HG03064 (cell line): Measurements from ENCODE around the gene RASSF4.

Experiments
- ATAC-seq: cut with Tn5 transposase; IDR thresholded peaks from one replicate; pipeline ENCODE4 v1.9.1; 2021; ENCODE audit warnings: low read depth; ENCODE audit not compliant: unreplicated experiment

Gene RASSF4

DNA sequence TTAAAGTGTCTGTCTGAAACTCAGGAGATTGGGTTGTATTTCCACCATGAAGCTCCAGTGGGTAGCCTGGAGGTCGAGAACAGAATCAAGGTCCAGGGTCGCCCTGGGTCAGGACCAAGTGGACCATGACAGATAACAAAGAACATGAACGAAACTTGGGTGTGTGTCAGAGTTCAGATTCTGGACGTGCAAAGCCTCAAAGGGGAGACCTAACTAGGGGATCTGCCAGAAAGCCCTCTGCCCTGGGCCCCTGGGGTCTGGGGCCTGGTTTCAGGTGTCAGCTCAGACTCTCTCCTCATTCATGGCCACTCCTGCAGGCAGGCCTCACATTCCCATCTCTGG is 1.6 kb downstream of the RASSF4 start:
- no peak for ATAC-seq

DNA sequence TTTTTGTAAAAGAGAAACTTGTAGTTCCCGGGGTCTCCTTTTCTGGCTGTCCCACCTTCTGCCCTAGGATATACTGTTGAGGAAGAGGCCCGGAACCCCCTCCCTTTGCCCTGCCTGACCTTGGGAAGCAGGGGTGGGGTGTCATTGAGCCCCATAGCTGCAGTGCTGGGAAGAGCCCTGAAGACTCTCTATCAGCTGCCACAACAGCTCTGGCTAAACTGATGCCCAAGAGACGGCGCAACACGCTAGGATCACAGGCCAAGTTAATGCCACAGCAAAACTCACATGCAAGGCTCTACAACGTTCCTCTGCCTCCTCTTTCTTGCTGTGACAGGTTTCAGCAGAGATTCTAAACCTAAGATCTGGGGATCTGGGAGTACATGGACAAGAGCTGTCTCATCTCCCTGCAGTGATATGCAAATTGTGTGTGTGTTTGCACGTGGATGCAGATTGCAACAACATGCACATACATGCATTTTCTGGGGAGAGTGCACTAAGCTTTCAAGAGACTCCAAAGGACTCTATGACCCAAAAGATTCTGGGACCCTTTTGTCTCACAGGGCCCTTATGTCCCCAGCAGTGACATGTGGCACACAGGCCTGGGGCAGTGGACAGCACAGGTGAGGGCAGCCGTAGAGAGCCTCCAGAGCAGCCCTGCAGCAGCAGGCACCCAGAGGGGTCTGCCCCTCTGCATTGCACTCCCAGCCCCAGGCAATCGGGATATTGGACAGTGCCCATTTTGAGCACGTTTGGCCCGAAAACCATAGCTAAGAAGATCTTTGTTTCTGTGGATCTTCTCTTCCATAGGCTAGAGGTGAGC is 2.5 kb downstream of the RASSF4 start:
- ATAC-seq: no peak

DNA sequence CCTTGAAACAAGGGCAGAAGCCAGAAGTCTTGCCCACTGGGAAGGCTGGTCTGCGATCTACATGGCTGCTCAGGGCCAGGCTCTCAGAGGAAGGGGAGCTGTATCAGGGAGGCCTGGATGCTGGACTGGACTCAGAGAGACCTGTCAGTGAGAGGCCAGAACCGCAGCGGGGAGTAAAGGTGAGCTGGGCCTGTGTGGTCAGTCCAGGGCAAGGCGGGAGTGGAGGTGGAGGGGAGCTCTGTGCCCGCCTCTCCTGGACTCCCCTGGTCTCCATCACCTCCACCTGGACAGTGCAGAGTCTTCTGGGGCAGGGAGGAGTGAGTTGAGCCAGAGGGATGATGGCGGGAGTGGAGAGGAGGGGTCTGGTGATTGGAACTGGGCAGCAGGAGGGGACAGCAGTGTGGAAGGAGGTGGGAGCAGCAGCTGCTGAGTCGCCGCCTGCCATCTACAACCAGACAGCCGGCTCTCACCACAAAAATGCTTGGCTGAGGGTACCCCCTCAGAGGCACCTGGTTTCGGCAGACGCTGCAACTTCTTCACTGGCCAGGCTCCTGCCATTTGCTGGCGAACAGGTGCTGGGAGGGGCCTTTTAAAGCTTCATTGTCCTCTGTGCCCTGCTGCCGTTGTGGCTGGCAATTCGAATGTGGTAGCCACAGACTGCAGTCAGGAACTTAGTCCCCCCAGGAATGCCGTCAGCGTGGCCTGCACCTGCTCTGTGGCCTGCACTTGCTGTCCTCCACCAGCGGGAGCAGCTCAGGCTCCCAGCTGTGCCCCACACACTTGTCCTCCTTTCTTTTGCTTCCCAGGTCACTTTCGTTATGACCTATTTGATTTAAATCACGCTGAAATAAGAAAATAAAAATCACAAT is 3.5 kb downstream of the RASSF4 start:
- ATAC-seq: no peak

DNA sequence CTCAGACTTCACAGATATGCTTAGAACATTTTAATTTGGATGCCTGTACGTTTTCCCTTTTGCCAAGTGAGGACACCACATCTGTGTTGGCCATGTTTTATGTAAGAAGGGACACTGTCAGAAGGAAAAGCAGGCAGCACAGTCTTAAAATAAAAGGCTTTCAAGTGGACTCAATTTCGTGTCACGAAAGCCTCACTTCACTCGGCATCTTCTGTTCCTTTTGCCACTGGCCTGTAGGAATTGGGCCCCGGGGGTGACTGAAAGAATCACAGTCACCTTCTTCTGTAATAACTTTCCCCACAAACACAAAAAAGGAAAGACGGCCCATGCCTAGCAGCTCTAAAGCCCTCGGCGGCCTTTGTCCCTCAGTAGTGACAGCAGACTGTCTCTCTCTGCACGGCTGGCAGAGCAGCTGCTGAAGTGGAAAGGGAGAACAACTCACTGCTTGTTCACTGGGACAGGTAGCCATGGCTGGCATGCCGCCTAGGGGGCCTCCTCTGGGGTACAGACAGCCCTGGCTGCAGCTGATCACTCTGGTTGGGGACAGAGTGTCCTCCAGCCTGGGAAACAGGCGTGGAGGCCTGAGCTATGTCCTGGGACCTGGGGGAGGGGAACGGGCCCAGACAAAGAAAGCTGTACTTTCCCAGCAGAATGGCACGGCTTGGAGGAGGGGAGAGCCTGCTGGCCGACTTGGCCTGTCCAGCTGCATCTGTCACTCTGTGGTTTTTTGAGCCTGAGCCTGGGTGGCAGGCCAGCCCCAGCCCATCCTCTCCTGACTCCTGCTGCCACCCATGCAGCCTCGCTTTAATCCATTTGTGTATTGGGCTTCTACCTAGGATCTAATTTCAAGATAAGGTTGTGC is 4.4 kb downstream of the RASSF4 start:
- ATAC-seq: no peak

DNA sequence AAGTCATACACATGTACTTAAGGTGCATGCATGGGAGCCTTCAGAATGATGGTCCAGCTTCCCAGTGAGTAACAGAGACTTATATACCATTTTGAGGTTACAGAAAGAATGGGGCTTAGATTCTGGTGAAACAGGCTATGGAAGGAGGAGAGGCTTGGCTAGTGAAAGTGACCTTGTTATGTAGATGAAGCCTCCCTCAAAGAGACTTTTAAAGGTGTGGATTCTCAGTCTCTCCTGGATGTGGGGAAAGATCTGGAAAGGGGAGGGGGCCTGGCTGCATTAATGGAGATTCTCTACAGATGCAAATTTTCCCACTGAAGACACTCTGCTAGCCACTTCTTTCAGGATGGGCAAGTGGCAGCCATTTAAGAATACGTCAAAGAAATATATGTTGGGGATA is 5.5 kb downstream of the RASSF4 start:
- ATAC-seq: no peak

DNA sequence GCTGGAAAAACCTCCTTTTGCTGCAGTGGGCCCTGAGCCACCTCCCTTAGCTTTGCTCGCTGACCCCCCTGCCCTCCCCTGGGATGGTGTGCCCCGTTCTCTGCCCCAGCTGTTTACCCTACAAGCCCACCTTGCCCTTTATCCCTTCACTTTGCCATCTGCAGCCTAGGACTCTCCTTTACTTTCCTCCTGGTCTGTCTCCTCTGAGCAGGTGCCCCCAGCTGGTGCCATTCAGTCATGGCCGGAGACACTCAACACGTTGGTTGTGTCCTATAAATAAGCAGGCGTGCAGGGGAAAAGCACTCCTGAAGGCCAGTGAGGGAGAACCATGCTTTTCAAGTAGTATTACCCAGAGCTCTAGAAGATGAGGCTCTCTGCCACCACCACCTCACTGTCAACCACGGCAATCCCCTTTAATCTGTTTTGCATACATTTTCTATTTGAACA is 6.1 kb downstream of the RASSF4 start:
- ATAC-seq: no peak

DNA sequence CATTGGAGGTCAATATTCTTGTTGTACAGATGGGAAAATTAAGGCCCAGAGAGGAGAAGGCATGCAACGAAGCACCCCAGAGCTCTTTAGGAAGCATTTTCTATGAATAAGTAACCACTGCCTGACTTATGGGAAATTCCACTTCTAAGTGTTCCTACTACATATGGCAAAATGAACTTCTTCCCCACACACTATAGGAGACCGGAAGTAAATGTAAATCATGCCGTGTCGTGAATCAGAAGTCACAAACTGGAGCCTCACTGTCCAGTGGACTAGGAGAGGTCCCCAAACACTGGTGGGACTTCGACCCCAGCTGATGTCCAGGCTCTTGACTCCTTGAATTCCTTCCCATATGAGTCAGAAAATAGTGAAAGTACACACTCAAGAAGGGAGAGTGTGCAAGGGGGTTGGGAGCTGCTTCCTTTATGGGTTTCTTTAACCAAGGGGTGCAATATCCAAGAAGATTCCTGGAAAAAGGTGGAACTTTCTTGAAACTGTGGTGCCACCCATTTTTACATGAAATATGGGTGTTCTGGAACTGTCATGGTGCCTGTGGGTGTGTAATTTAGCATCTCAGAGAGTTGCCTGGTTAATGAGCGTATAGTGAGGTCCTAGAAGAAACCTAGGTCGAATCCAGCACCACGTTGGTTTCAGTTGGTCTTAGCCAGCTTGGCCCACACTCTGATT is 6.7 kb downstream of the RASSF4 start:
- no peak for ATAC-seq

DNA sequence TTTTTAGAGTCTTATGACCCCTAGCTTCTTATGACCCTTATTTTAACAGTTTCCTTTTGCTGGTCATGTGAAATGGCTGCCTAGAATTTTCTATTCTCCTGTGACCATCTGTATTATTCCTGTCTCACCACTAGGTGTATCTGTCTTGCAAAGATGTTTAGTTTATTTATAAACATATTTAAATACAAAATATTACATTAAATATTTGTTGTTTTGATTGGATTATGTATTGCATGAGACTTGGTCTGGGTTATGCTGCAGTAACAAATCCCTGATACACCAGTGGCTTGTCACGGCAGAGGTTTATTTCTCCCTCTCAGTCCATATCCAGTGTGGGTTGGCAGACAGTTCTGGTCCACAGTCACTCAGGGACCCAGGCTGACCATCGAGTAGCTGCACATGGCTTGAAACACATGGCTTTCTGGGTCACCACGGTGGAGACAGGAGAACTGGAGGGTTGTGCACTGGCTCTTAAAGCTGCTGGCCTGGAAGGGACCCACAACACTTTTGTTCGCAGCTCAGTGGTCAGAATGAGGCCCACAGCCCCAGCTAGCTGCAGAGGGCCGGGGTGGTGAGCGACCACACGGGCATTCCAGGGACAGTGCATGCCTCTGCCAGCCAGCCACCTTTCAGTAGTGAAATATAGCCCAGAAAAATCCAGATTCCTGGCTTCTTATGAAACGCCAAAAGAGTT is 7.4 kb downstream of the RASSF4 start:
- ATAC-seq: no peak

DNA sequence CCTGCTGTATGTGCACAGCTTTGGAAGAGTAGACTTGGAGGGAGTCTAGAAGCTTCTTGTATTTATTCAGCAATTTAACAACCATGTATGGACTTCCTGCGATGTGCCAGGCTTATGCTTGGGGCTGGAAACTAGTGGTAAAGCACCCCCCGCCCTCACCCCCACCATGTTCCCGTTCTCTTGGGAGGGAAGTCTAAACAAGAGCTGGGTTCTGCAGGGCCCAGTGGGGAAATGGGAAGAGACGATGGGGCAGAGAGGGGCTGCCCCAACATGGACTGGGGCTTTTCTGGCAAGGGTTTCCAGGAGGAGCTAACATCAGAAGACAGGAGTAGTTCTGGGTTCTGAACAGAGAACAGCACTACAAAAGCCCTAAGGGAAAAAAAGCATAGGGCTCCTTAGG is 8.0 kb downstream of the RASSF4 start:
- no peak for ATAC-seq

DNA sequence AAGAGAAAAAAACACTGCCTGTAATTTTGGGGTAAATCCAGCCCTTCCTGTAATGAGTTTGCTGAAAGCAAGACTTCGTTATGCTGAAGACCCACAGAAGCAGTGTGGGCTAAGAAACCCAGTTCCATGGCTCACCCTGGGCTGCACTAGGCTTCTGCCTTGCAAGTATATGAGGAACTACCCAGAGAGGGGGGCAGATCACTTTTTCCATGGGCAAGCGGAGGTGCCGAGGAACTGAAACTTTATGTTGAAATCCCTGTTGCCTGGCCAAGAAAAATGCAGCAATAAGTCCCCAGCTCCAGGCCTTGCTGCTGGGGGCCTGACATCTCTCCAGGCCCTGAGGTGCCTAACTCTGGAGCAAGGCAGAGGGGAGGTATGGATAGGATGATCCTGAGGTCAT is 8.5 kb downstream of the RASSF4 start:
- ATAC-seq: no peak

DNA sequence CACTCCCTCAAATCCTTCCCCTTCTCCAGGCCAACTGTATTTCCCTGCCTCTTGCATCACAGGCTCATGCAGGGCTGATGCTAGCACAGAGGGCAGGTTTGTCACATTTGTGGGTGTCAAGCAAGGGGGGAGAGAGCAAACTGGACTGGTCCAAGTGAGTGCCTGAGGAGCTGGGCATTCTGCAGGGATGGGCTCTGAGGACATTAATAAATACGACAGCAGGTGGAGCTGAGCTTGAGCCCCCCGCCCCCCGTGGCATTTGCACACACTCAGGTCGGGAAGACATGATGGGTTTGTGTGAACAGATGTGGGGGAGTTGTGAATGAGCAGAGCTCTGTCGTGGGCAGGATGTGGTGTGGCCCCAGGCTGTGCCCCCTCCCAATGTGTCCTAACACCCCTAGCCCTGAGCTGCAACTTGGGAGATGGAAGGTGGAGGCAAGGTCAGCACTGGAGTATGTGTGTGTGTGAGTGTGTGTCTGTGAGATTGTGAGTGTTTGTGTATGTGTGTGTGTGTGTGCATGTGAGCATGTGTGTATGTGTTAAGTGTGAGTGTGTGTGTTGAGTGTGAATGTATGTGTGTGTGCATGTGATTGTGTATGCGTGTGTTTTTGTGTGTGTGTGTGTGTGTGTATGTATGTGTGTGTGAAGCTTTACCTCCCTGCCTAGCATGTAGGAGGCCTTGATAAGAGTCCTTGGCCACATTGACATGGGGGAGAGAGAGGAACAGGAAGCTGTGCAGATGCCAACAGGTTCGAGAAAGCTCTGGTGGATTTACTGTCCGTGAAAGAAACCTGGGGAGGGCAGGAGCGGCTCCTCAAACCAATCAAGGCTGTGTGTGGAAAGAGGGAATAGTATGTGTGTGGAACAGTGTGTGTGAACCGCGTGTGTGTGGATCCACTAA is 9.1 kb downstream of the RASSF4 start:
- ATAC-seq: no peak

DNA sequence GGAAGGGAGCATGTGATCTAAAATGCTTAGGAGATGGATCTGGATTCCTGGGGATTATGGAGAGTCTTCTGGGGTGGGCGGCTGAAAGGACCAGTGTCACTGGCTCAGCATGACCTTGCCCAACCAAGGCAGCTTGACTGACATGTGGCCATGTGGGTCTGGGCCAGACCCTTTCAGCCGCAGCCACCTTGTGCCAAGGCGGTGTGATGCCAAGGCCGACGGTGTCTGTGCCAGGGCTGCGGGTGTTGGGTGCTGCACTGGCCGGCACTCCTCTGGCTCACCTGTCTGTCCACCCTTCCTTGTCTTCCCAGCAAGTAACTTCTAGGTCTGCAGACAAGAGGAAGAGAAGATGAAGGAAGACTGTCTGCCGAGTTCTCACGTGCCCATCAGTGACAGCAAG is 10.3 kb downstream of the RASSF4 start:
- ATAC-seq: no peak

DNA sequence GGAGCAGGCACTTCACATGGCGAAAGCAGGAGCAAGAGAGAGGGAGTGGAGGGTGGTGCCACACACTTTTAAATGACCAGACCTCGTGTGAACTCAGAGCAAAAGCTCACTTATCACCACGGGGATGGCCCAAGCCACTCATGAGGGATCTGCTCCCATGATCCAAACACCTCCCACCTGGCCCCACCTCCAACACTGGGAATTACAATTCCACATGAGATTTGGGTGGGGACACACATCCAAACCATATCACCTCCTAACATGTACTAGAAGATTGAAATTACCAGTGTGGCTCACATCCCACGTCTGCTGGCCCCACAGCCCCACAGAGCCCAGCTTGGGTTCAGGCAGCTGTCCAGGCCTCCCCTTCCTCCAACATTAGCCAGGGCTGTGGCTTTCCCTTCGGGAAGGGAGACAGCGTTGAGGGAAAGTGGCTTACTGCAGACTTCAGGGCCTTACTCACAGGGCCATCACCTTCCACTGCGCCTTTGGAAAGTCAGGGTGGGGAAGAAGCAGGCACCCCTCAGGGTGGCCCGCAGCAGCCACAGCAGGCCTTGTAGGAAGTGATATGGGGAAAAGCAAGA is 11.3 kb downstream of the RASSF4 start:
- ATAC-seq: no peak

DNA sequence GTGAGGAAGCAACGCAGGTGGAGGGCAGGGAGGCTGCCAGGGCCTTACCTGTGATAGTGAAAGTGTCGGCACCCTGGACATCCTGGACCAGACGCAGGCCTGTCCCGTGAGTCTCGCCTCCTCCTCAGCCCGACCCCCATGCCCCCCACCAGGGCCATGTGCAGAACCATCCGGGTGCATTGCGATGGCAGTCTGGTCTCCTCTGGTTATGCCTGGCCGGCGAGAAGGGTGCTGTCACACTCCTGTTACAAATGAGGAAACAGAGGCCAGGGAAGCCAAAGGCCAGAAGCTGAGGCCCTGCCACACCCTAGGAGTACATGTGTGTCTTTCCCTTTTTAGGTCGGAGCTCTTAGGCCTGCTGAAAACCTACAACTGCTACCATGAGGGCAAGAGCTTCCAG is 11.8 kb downstream of the RASSF4 start:
- no peak for ATAC-seq

DNA sequence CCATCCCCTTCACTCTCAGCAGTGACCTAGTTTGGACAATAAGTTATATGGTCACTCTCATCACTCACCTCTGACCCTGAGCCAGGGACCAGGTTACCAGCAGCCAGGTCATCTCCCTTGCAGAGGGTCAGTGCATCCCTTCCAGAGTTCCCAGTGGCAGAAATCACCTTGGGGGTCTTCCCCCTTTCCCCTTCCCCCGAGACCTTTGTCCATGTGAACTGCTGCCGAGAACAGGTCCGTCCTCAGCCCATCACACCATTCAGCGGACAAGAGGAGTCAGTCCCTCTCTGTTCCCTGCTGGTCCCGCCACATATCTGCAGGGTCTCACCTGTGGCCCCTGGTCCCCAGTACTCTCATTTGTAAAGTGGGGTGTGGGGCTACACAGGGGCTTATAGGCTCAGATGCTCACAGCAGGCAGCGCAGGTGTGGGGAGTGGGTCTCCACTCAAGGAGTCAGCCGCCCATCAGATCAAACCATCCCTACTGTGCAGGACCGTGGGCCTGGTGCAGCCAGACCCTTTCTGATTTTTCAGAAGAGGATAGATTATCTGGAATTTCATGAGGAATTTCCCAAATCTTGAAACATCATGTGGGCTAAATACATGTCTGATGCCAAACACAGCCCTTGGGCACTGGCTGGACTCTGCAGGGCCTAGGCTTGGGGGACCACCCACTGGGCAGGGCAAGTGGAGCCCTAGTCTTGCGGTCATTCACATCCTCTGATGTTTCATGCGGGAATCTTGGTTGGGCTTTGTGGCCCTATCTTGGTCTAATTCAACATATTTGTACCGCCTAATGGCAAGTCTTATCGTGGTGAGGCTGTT is 12.5 kb downstream of the RASSF4 start:
- ATAC-seq: no peak

DNA sequence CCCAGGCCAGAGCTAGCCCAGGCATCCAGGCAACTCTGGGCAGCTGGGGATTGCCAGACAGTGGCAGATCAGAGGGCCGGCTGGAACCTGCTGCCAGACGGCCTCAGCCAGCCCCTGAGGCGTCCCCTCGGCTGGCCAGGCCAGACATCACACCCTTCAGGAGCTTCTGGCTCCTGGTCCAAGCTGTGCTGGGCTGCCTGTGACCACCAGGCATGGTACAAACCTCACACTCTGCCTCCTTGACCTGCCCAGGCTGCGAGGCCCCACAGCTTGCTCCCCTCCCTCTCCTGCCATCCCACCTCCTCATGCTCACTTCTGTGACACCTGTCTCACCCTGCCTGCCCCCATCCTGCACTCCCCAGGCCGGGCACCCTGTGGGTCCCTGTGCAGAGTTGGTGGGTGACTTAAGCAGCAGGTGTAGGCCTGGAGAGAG is 13.3 kb downstream of the RASSF4 start:
- ATAC-seq: no peak

DNA sequence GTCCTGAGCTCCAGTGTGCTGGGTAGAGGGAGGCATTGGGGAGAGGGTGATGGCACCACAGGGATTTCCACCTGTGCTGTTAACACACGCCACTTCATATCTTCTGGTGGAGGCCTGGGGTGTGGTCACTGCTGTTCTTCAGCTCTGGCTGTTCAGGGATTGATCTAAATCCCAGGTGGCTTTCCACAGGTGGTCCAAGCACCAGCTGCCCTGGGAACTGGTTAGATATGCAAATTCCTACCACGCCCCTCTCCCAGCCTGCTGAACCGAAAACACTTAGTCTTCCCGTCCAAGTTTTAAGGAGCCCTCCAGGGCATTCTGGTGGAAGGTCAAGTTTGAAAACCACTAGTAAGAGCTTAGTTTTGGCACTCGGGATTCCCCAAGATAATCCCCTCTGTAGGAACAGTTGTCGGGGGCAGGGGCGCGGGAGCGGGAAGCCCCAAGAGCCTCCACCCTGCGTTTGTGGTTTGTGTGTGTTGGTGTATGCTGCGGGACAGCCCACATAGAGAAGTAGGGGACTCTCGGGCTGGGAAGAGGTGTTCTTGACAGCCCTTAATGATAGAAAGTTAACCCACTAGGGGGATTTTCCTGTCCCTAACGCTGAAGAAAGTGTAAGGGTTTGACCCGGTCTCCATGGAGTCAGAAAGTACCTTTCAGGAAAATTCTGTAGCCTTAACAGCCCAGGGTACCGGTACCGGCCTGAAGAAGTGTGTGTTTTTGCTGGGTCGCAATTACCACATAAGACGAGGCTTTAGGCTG is 13.9 kb downstream of the RASSF4 start:
- no peak for ATAC-seq
